IMR-90 (cell line): ENCODE measurements around the gene EVI5. TPM values are rescaled to one million over a fixed set of nuclear protein-coding genes. Genes with fewer than 3 reads are reported as not detected.

Experiments
- ATAC-seq: fragments of 200-7000 bp; cut with Tn5 transposase; 2 replicates; pipeline ENCODE4 v1.9.1; 2020; ENCODE audit warnings: low read depth, mild to moderate bottlenecking, moderate library complexity
- BruUV-seq: library from RNA; stranded (reverse); fragments of 400-500 nt; replicated peaks from 2 replicates; lab custom pipeline; 2021; lab: Mats Ljungman, UMichigan
- CTCF ChIA-PET: fragments of 300-600 bp; formaldehyde crosslinking; extraction: SDS; loops from one replicate; lab custom pipeline; 2021; ENCODE audit warnings: antibody characterized with exemption; lab: Yijun Ruan, JAX
- POLR2A ChIA-PET: fragments of 300-600 bp; sonication (Branson Sonifier 250); formaldehyde crosslinking; loops from one replicate; lab custom pipeline; 2022; ENCODE audit warnings: antibody characterized with exemption; ENCODE audit not compliant: unreplicated experiment; lab: Charles Lee
- DNase-seq: peaks from one replicate; pipeline ENCODE4 v3.0.0; 2013
- H2AFZ ChIP-seq: replicated peaks from 2 replicates; pipeline ENCODE3; 2013; ENCODE audit warnings: low read length, mild to moderate bottlenecking; ENCODE audit not compliant: poor library complexity
- H2AK5ac ChIP-seq: 2 replicates; pipeline ENCODE4 v1.6.1; 2013; ENCODE audit warnings: low read depth, low read length, inconsistent platforms
- H2AK9ac ChIP-seq: replicated peaks from 2 replicates; pipeline ENCODE3; 2013; ENCODE audit warnings: mild to moderate bottlenecking, low read depth, low read length, moderate library complexity; ENCODE audit not compliant: poor library complexity
- H2BK120ac ChIP-seq: 2 replicates; pipeline ENCODE4 v1.6.1; 2013; ENCODE audit warnings: low read depth, low read length, inconsistent platforms
- H2BK15ac ChIP-seq: 3 replicates; pipeline ENCODE4 v1.6.1; 2013; ENCODE audit warnings: low read depth, low read length, inconsistent platforms
- H2BK20ac ChIP-seq: 2 replicates; pipeline ENCODE4 v1.6.1; 2013; ENCODE audit warnings: low read depth, mild to moderate bottlenecking, inconsistent platforms, low read length, moderate library complexity
- H2BK5ac ChIP-seq: 2 replicates; pipeline ENCODE4 v1.6.1; 2013; ENCODE audit warnings: mild to moderate bottlenecking, low read depth, low read length, inconsistent platforms; ENCODE audit not compliant: poor library complexity, severe bottlenecking
- H3K14ac ChIP-seq: replicated peaks from 2 replicates; pipeline ENCODE4 v1.6.1; 2013; ENCODE audit warnings: low read depth, low read length, inconsistent platforms
- H3K18ac ChIP-seq: 2 replicates; pipeline ENCODE4 v1.6.1; 2013; ENCODE audit warnings: low read depth, low read length, control low read depth
- H3K23ac ChIP-seq: 2 replicates; pipeline ENCODE4 v1.6.1; 2013; ENCODE audit warnings: low read depth, low read length, inconsistent platforms
- H3K27ac ChIP-seq: 2 replicates; pipeline ENCODE4 v1.5.1; 2013; ENCODE audit warnings: mild to moderate bottlenecking, control low read depth, low read length; ENCODE audit not compliant: insufficient read depth
- H3K27me3 ChIP-seq: 2 replicates; pipeline ENCODE4 v1.6.1; 2013; ENCODE audit warnings: low read length; ENCODE audit not compliant: control insufficient read depth, insufficient read depth
- H3K36me3 ChIP-seq: 2 replicates; pipeline ENCODE4 v1.6.1; 2013; ENCODE audit warnings: low read length, mixed read lengths; ENCODE audit not compliant: control insufficient read depth, insufficient read depth
- H3K4ac ChIP-seq: 2 replicates; pipeline ENCODE4 v1.6.1; 2013; ENCODE audit warnings: low read depth, low read length, inconsistent platforms
- H3K4me1 ChIP-seq: 2 replicates; pipeline ENCODE4 v1.6.1; 2013; ENCODE audit warnings: low read length, mixed read lengths; ENCODE audit not compliant: control insufficient read depth, insufficient read depth
- H3K4me2 ChIP-seq: 2 replicates; pipeline ENCODE4 v1.6.1; 2013; ENCODE audit warnings: low read depth, mild to moderate bottlenecking, control low read depth, low read length, moderate library complexity
- H3K4me3 ChIP-seq: 2 replicates; pipeline ENCODE4 v1.5.1; 2013; ENCODE audit warnings: low read depth, mild to moderate bottlenecking, control low read depth, low read length, moderate library complexity; ENCODE audit not compliant: insufficient read depth
- H3K56ac ChIP-seq: 2 replicates; pipeline ENCODE4 v1.6.1; 2013; ENCODE audit warnings: low read length, inconsistent platforms; ENCODE audit not compliant: insufficient read depth; ENCODE audit errors: extremely low read depth
- H3K79me1 ChIP-seq, 2 experiments: 2 replicates each; pipeline ENCODE4 v1.6.1; 2013; ENCODE audit warnings: low read length in 2 of 2, inconsistent platforms in 1 of 2, low read depth in 1 of 2
- H3K9ac ChIP-seq: 2 replicates; pipeline ENCODE4 v1.6.1; 2013; ENCODE audit warnings: low read depth, low read length, control low read depth
- H3K9me1 ChIP-seq: 2 replicates; pipeline ENCODE4 v1.6.1; 2013; ENCODE audit warnings: low read length, inconsistent platforms; ENCODE audit not compliant: insufficient read depth
- H3K9me3 ChIP-seq: 2 replicates; pipeline ENCODE4 v1.6.1; 2013; ENCODE audit warnings: low read length; ENCODE audit not compliant: control insufficient read depth, insufficient read depth
- H4K20me1 ChIP-seq: 2 replicates; pipeline ENCODE4 v1.6.1; 2013; ENCODE audit warnings: low read length, inconsistent platforms; ENCODE audit not compliant: insufficient read depth
- H4K5ac ChIP-seq: 2 replicates; pipeline ENCODE4 v1.6.1; 2013; ENCODE audit warnings: mild to moderate bottlenecking, low read depth, low read length, control low read depth
- H4K8ac ChIP-seq, 2 experiments: 2 replicates each; pipeline ENCODE4 v1.6.1; 2013; ENCODE audit warnings: low read depth in 2 of 2, low read length in 2 of 2, control low read depth in 1 of 2, inconsistent platforms in 1 of 2
- H4K91ac ChIP-seq: 2 replicates; pipeline ENCODE4 v1.6.1; 2013; ENCODE audit warnings: low read depth, low read length, inconsistent platforms; ENCODE audit not compliant: insufficient read depth
- BHLHE40 ChIP-seq: fragments of 150-350 bp; IDR thresholded peaks from 2 replicates; pipeline ENCODE4 v1.6.1; 2016; ENCODE audit warnings: mild to moderate bottlenecking, low read depth, low read length
- CHD1 ChIP-seq: IDR thresholded peaks from 2 replicates; pipeline ENCODE4 v1.6.1; 2012; ENCODE audit warnings: low read depth, low read length, improper control_type of control experiment
- ELK1 ChIP-seq: fragments of 150-350 bp; IDR thresholded peaks from 2 replicates; pipeline ENCODE4 v1.6.1; 2016; ENCODE audit warnings: low read depth, mild to moderate bottlenecking, low read length, moderate library complexity, borderline replicate concordance
- MAFK ChIP-seq: IDR thresholded peaks from 2 replicates; pipeline ENCODE4 v1.6.1; 2012; ENCODE audit warnings: low read depth, low read length, improper control_type of control experiment
- POLR2A ChIP-seq: IDR thresholded peaks from 2 replicates; pipeline ENCODE4 v1.6.1; 2012; ENCODE audit warnings: mild to moderate bottlenecking, low read depth, low read length
- RCOR1 ChIP-seq: IDR thresholded peaks from 2 replicates; pipeline ENCODE4 v1.6.1; 2012; ENCODE audit warnings: mild to moderate bottlenecking, low read length, improper control_type of control experiment; ENCODE audit not compliant: insufficient replicate concordance
- RFX5 ChIP-seq: IDR thresholded peaks from 2 replicates; pipeline ENCODE4 v1.8.0; 2012; ENCODE audit warnings: low read depth, mild to moderate bottlenecking, low read length, moderate library complexity
- USF2 ChIP-seq: fragments of 150-350 bp; IDR thresholded peaks from 2 replicates; pipeline ENCODE4 v1.6.1; 2017; ENCODE audit warnings: mild to moderate bottlenecking, antibody characterized with exemption, low read length, low read depth
- WGBS, 2 experiments: methylation state at CpG; one replicate each; pipeline versions ENCODE4 v1.1.5 to v1.1.7; 2013; ENCODE audit warnings: missing lambda C conversion rate in 2 of 2; ENCODE audit not compliant: insufficient read length in 1 of 2; ENCODE audit errors: extremely low coverage in 2 of 2; 5-methylcytosine and 5-hydroxymethylcytosine counted together
- dilution Hi-C: fragments of 300-500 bp; cut with HindIII; formaldehyde crosslinking; loops from one replicate; pipeline ENCODE4 v1.14.3; 2018; ENCODE audit warnings: low sequenced_read_pairs; ENCODE audit not compliant: unreplicated experiment
- in situ Hi-C: fragments of 300-500 bp; cut with MboI; formaldehyde crosslinking; loops from 3 replicates; pipeline ENCODE4 v1.14.3; 2019; ENCODE audit warnings: low sequenced_read_pairs, inconsistent platforms, mixed read lengths
- intact Hi-C: fragments of 100-400 bp; cut with micrococcal nuclease; formaldehyde crosslinking; loops from 2 replicates; pipeline ENCODE4 v1.10.0; 2022
- microRNA-seq, 2 experiments: library from miRNA; stranded (forward) in 1 of 2; unstranded in 1 of 2; fragments of 10-50 nt in 1 of 2; fragments of <30 nt in 1 of 2; gene quantifications in 1 of 2; microRNA quantifications in 1 of 2; one replicate each; pipeline versions ENCODE3 to v1.1.0; 2013 to 2020; ENCODE audit not compliant: insufficient read depth in 1 of 2, insufficient read length in 1 of 2, unreplicated experiment in 1 of 2
- polyA plus RNA-seq, 3 experiments: library from polyadenylated mRNA; depleted of rRNA; stranded (reverse); fragments of >200 nt; gene quantifications; 2 replicates each; pipeline ENCODE4 v1.2.3, GENCODE V29; 2012; ENCODE audit warnings: low replicate concordance in 1 of 3
- small RNA-seq, 5 experiments: library from RNA; depleted of rRNA; stranded (forward); fragments of <200 nt; gene quantifications; one replicate each; pipeline ENCODE3, GENCODE V24; 2012
- total RNA-seq: library from RNA; depleted of rRNA; stranded (reverse); fragments of >200 nt; gene quantifications from 2 replicates; pipeline ENCODE4 v1.2.3, GENCODE V29; 2012; rRNA removed

EVI5 gene
- total and polyA plus RNA-seq, 2 of the 4 experiments (the other 2 are of a cell fraction), result 13.9 to 26.9 TPM

GRCh38 chr1:92459871-92460320, 325.0 kb downstream of the EVI5 start:
- peaks cover 2% of the 10 kb centered on the region; the same call in 1 of the 2 replicates for H3K27me3 ChIP-seq
- H4K8ac ChIP-seq, result no peak overlapping the region
- no peak overlapping the region for H2AK5ac ChIP-seq
- in situ Hi-C loops (no loop called here), intact Hi-C loops (no loop called here), dilution Hi-C loops (no loop called here)
- H4K5ac ChIP-seq, result no peak overlapping the region
- H2AFZ ChIP-seq, result no peak overlapping the region
- no peak for TF ChIP-seq ELK1
- TF ChIP-seq RCOR1, result no peak
- TF ChIP-seq POLR2A, result no peak
- TF ChIP-seq CHD1, result no peak
- TF ChIP-seq USF2, result no peak
- TF ChIP-seq MAFK, result no peak
- no peak for TF ChIP-seq BHLHE40
- TF ChIP-seq RFX5, result no peak
- no peak for ATAC-seq
- POLR2A ChIA-PET, result no interaction called here
- no peaks in the 10 kb centered on the region for H3K9me3 ChIP-seq
- H3K4me3 ChIP-seq, result no peak overlapping the region
- no peak overlapping the region for H3K14ac ChIP-seq
- H2AK9ac ChIP-seq, result no peak overlapping the region
- no peak overlapping the region for H4K91ac ChIP-seq
- BruUV-seq, result no TSS peak
- H3K4ac ChIP-seq, result no peak overlapping the region
- H2BK120ac ChIP-seq, result no peak overlapping the region
- H3K23ac ChIP-seq, result no peak overlapping the region
- H4K20me1 ChIP-seq, result no peaks in the 10 kb centered on the region
- no peak for DNase-seq
- H2BK15ac ChIP-seq, result no peak overlapping the region
- no peak overlapping the region for H3K27ac ChIP-seq
- no peak overlapping the region for H3K18ac ChIP-seq
- H3K56ac ChIP-seq, result no peak overlapping the region
- H2BK5ac ChIP-seq, result no peak overlapping the region
- no peaks in the 10 kb centered on the region for H3K4me1 ChIP-seq
- CTCF ChIA-PET, result no interaction called here
- H3K36me3 ChIP-seq, result no peaks in the 10 kb centered on the region
- no peaks in the 10 kb centered on the region; the same call in 1 of the 2 replicates for H3K9me1 ChIP-seq
- H3K9ac ChIP-seq, result no peak overlapping the region
- no peak overlapping the region for H3K4me2 ChIP-seq
- no peak overlapping the region for H2BK20ac ChIP-seq
- WGBS, 2 experiments, result no CpG with 5 or more reads among the region's 4 CpGs
- no peaks in the 10 kb centered on the region for H3K79me1 ChIP-seq

Small RNA genes within 50 kb of the gene (microRNA-seq; reads per million reads assigned to microRNA genes)
- gene AC104332.2 (ENCODE audit: insufficient read depth, insufficient read length), result not detected
- gene RNU4-59P (ENCODE audit: insufficient read depth, insufficient read length), result not detected

Small RNA genes within 50 kb of the gene (small RNA-seq; reads per million reads assigned to genes)
- gene AC104332.2 (0 reads per million in 5 experiments), gene RNU4-59P (0 to 1.8 (median 0) reads per million in 5 experiments)

Other genes with a start within 250 kb of the EVI5 start
- gene RPL5, start 46.9 kb upstream of the EVI5 start, total RNA-seq, result 1,679 and 1,907 TPM in 2 replicates
- 1,239 and 1,406 TPM in 2 replicates for gene RPL5, start 46.9 kb upstream of the EVI5 start, polyA plus RNA-seq (2012; rRNA removed)
- 4.7 and 7.5 TPM in 2 replicates for gene DIPK1A, start 176.4 kb upstream of the EVI5 start, total RNA-seq
- 4.5 and 5.7 TPM in 2 replicates for gene DIPK1A, start 176.4 kb upstream of the EVI5 start, polyA plus RNA-seq (2012; rRNA removed)